ENCODE data around the gene FTCDNL1.

The FTCDNL1 gene

DNA sequence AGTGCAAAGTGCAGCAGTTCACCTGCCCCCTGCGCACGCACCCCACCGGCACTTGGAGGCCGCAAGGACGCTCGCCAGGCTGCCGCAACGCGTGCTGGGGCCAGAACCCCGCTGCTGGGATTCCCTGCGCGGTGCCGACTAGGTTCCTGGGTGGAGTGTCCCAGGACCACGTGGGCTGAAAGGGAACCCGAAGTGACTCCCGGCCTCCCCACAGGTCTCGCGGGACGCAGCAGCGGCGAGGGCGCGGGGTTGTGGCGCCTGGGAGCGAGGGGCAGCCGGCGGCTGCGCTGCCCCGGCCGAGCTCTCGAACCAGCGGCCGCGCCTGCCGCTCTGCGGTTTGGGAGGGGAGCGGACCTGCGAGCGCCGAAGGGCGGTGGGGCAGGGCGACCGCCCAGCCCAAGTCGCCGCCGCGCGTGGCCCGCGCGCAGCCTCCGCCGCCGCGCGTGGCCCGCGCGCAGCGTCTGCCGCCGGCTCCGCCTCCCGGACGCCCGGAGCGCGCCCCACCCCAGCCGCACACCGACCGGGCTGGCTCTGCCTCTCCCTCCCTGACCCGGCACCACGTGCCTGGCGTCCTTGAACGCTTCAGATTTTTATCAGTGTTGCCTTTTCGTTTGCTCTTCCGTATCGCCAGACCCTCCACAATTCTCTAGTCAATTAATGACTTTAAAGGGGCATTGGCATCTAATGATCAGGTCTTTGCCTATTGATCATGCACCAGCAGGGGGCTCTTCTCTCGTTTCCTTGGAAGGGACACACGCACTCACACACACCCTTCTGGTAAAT lies at the start of gene FTCDNL1:
FTCDNL1 (minus strand) TSS at position 475 of the 783 bp plus-strand sequence. CDS start 2,230 bp downstream, outside the sequence.
- peak; percentile 24 for DNase-seq

DNA sequence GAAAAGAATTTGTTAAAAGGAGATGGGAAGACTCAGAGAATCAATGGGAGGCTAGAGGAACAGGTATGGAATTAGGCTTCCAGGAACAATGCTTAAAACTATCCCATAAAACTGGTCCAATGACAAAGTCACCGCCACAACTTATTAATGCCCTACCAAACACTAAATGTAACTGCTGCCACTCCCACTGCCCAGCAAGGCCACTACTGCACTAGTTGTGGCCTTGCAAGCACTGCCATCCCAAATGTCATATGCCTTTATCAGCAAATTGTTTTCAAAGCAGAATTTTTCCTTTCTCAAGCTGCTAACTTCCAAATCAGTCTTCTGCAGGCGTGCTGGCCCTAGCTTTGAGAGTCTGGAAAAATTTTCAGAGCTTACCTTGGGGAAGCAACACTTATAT lies 45.6 kb upstream of the FTCDNL1 start:
- DNase-seq, result no peak

DNA sequence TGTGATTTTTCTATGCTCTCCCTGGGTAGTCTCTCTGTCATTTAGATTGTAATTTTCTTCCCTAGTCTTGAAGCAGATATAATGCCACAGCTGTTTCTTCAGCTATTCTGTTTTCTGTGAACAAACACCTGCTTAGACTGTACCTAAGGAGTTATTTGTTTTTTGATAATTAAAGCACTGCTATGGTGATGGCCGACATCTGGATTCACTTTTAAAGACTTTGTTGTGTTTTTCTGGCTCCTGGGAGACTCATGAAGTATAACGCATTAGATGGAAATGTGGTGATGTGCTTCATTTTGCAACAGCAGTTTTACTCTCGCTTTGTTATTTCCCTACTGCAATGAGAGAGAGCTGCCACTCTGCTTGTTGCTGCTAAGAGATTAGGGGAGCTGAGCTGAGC lies 44.4 kb upstream of the FTCDNL1 start:
- peak; percentile 5 for DNase-seq

DNA sequence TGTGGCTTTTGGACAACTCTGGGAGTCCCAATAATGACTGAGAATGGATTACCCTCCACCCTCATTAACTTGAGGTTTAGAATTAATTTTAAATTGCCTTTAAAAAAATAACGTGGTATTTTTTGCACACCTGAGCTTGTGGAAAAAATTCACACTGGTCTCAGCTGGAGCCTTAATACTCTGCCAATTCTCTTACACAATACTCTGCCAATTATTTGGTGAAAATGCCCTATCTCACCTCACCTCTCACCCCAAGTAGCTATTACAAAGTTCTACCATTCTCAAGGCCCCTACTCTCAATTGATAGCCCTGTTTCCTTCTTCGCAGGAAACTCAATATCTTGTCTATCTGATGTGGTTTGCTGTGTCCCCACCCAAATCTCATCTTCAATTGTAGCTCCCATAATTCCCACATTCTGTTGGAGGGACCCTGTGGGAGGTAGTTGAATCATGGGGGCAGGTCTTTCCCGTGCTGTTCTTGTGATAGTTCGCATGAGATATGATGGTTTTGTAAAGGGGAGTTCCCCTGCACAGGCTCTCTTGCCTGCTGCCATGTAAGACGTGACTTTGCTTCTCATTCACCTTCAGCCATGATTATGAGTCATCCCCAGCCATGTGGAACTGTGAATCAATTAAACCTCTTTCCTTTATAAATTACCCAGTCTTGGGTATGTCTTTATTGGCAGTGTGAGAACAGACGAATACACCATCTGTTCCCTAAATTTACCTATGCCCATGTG lies 32.7 kb upstream of the FTCDNL1 start:
- DNase-seq, result no peak

DNA sequence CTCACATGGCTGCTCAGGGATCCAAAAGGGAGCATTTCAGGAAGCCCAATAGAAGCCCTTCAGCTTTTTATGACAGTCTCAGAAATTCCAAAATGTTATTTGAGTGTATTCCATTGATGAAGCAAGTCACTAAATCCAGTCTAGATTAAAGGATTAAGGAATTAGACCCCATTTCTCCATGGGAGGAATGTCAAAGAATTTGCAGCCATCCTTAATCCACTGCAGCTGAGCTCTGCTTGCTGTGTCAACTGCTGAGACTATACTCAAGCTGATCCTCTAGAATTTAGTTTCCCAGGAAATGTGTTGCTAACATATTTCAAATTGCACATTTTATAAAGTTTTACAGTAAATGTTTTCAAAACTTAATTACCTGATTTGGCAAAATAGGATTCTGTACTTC lies 31.7 kb upstream of the FTCDNL1 start:
- no peak for DNase-seq

DNA sequence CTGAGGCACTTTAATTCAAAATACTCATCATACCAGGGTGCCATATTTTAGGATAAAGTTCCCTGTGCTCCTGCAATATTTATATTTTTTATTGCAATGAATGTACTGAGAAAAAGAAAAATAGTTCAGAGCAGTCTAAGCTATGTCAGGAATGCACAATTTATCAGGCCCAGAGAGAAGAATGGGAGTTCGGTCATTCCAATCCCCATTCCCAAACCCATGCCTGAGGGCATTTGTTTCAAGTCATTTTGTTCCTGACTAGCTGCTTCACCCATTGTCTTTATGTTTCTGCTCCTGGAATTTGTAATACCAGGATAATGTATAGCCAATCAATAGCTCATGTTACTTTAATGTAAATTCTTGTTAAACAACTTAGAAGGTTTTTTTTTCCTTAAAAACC lies 24.4 kb upstream of the FTCDNL1 start:
- DNase-seq, result peak; percentile 17

DNA sequence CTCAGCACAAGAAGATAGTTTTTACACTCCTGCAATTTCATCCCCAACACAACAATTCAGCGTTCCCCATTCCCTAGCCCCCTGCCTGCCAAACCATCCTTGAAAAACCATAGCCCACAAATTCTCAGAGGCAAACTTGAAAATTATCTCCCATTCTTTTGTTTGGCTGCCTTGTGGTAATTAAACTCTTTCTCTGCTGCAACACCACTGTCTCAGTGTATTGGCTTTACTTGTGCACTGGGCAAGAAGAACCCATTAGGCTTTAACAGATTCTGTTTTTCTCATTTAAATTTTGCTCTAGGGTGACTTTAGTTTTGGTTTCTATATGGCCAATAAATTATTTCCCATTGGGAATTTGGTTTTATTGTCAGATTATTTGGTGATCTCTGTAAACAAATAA lies 23.2 kb upstream of the FTCDNL1 start:
- no peak for DNase-seq

DNA sequence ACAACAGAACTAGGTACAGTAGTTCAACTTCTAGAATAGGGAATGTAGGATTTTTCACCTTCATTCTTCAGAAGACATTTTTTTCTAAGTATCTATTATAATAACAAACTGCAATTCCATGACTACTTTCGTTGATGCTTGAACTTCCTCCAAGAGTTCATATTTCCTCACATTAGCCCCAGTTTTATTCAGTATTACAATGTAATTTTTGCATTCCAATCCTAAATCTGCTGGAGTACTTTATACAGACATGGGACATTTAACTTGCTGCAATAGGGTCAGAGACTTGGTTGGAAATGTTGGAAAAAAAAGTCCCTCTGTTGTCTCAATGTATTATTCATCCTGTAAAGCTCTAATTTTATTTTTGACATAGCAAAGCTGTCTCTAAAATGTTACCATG lies 19.6 kb upstream of the FTCDNL1 start:
- DNase-seq, result peak; percentile 16

DNA sequence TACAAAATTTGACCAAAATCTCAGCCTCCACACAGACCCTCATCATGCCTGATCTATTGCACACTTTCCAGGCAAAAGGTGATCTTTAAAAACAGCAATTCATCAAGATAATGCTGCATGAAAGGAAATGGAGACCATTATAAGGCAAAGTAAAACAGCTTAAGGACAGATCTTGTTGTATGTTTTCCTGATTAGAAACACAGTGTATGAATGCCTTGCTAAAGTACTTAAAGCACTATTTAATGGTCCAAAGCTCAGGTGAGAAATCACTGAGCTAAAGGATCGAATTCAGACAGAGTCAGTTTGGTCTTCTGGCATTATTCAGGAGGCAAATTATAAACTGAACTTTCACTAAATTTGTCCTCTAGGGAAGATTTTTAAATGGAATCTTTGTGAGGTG lies 18.7 kb upstream of the FTCDNL1 start:
- no peak for DNase-seq

DNA sequence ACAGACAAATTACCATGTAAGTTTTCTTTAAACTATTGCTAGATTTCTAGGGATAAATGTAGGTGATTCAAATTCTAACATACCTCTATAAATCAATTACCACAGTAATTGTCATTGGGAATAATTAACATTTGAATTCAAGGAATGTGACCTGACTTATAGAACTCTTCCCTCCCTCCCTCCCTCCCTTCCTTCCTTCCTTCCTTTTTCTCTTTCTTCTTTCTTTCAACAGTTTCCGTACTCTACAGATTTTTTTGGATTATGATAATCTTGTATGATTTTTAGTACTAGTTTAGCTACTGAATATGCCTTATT lies 18.2 kb upstream of the FTCDNL1 start:
- DNase-seq, result no peak

DNA sequence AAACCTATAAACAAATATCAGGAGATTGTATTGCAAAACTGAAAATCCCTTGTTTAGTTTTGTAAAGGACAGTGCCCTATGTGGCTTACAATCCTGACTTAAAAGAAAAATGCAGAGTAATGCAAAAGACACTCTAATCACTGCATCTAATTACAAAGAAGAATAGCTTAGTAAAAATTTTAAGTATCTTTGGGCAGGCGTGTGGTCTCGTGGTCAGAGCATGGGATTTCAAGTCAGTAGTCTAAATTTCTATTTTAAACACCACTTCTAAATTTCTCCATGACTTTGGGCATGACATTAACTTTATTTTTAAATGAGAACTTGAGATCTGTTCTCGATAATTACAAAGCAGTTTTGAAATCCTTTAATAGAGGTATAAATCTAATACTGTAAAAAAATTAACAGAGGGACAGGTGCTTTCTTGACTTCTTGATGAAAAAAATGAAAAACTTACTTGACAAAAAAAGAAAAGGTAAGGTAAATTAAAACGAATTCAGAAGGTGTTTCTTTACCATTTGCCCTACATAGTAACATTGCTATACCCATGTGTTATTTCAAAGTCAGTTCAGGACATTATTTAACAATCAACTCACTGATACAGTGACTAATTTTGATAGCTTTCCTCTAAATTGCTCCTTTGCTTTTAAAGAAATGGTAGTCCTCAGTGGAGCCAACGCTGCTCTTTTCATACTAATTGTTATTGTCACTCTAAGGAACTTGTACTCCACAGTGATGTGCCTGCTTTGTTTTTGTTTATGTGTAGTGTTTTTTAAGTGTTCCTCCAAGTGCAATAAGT lies 17.6 kb upstream of the FTCDNL1 start:
- DNase-seq, result no peak

DNA sequence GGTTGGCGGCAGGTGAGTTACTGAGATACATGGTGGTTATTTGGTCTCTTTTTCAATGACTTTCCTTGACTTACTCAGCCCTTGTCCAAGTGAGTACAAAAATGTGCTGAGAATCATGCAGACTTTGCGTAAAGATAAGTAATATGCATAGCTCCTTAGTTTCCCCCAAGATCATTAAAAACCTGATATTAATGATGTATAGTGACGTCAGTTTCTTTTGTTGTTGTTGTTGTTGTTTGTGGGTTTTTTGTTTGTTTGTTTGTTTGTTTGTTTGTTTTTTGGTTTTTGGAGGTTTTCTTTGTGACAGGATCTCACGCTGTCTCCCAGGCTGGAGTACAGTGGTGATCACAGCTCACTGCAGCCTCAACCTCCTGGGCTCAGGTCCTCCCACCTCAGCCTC lies 14.9 kb upstream of the FTCDNL1 start:
- no peak for DNase-seq

DNA sequence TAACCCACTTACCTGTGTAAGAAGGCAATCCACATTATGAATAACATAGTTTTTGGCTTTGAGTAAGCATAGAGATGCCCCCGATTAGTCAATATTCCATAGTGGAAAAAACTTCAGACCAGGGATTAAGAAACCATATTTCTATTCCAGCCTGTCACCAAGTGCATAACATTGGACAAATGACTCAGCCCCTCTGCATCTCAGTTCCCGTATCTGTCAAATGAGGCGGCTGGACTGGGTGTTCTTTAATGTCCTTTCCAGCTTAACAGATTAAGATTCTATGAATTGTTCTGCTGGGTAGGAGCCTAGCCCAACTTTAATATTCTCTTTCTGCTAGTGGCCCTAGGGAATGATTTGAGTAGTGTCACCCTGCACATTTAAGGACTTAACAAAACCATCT lies 11.8 kb upstream of the FTCDNL1 start:
- peak; percentile 32 for DNase-seq

DNA sequence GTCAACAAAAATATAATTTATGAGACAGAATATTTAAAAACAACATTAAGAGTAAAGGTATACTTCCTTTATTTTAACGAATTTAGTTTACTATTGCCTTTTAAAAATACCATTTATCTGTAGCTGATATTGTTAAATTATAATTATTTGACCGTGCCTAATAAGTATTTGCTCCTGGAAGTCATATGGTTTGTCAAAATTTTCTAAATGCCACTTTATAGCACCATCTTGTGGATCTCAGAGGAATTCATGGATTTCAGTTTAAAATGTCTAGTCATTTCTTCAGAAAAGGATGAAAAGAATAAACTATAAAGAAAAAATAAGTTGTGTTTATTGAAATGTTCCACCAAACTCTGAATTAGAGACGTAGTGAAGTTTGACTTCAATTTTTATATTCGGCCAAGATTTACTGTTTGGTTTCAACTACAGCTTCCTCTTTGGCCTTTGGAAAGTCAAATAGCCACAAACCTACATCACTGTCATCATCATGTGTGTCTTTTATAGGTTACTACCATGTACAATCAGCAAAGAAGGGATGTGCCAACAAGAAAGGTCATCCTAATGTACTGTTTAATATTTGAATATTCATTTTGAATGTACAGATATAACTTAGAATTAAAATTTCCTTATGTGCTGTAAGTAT lies 10.3 kb upstream of the FTCDNL1 start:
- DNase-seq, result peak; percentile 11

DNA sequence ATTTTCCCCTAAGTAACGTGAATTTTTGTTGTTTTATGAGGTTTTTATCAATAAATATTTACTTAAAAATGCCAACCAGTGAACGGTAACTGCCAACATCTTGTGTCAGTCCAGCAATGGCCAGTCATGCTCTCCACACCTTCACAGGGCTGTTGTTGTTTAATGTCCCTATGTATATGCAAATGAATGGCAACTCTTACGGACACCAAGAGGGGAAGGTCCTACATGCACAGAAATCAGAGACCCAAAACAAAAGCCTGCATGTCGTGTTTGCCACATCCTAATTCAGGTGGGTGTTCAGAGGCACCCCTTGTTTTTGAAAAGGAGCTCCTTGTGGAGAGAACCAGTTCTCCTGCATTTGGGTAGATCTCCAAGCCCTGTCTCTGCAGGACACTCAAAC lies 4.8 kb upstream of the FTCDNL1 start:
- no peak for DNase-seq

DNA sequence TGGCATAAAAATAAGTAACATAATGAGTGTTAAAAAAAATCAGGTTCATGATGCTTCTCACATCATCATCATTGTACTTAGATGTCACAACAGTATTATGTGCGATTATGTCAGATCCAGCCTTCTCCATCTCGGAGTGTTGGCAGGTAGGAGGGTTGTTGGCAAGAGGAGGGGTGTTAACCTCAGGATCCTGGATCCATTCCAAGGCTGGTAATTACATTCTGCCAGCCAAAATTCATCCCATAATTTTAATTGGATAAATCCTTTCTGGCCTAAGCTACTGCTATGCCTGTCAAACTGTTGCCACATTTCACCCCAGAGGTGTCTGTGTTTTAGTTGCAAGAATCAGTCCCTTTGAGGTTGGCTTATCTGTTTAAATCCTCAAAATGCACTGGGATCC lies 891 bp upstream of the FTCDNL1 start:
- no peak for DNase-seq

DNA sequence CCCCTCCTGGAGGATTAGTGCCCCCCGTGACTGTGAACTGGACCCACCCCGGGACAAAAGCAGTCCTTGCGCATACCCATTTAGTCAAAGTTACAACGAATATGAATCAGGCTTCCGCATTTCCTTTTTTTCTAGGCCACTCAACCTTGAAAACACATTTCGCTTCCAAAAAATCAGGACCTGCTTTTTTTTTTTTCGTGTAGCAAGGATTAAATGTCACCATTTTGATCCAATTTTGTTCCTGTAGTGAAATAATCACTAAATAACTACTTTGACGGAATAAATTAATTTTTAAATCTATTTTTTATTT lies 464 bp upstream of the FTCDNL1 start:
- DNase-seq, result no peak

DNA sequence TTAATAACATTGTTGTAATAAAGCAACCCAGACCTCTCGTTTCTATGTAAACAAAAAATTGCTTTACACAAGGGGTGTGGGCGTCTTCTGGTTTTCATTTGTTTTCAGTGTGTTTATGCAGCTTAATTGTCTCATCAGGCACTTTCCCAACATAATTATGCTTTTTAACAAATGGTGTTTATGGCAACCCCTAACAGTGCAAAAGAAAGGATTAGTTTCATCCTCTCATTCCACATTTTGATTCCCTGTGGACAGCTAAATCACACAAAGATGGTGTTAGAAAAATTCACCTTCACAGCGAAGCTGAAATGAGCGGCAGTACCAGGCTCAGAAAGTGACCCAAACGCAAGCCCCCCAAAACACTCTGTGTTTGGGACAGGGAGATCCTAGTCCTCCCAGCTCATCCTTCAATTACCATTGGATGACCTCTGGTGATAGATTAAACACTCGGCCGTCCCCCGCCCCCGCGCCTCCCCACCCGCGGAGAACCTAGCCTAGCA lies 724 bp downstream of the FTCDNL1 start:
- DNase-seq, result no peak

DNA sequence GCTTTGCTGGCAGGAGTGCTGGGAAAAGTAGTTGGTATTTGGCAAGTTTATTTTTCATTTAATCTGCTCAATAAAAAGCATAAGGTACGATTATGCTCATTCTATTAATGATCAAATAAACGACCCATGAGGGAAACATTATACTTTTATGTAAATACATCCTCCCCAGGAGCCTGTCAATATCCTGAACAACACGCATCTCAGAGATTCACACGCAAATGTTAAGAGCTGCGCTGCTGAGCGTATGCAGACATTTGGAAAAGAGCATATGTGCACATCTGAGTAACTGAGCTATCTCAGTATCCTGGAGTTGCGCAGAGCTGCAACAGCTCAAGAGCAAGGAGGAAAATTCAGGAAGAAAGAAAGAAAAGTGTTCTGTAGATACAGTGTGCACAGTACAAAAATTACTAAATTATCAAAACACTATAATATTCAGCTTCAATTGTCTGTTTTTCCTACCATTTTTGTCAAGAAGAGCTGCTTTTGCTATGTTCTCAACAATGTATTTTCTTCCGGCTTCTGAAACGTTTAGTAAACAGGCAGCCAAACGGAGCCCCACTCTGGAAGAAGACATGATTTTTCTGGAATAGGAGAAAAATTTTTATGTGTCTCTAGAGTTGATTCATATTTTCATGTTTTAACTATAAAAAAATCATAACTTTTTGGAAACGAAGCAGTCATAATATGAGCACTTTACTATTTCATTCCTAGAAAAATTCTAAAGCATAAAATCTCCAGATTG lies 2.4 kb downstream of the FTCDNL1 start:
- DNase-seq, result no peak

DNA sequence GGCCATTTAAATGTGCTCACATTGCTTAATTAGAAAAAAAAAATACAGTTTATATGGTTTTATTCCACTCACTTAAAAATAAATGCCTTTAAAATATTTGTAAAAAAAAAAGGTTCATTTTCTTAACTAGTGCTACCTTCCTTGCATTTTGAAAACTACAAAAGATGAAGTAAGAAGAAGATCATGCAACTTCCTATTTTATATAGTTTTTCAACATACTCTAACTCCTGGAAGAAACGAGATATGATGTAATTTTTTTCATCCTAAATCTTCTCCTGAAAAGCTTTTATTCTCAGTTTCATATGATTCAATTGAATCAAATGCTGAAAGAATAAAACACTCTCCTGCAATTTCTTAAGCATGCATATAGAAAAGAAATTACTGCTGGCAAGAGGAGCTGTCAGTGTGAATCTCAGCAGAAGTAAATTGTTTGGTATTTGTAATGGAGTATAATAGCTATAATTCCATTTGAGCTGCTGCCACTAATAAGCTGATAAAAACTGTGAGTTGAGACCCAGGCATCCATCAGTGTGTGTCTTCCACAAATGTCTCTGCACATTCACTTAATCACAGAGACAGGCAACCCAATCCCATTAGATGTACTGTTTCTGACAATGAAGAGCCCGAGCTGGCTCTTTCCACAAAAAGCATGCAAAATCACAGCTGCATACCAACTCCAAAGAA lies 3.7 kb downstream of the FTCDNL1 start:
- DNase-seq, result no peak

DNA sequence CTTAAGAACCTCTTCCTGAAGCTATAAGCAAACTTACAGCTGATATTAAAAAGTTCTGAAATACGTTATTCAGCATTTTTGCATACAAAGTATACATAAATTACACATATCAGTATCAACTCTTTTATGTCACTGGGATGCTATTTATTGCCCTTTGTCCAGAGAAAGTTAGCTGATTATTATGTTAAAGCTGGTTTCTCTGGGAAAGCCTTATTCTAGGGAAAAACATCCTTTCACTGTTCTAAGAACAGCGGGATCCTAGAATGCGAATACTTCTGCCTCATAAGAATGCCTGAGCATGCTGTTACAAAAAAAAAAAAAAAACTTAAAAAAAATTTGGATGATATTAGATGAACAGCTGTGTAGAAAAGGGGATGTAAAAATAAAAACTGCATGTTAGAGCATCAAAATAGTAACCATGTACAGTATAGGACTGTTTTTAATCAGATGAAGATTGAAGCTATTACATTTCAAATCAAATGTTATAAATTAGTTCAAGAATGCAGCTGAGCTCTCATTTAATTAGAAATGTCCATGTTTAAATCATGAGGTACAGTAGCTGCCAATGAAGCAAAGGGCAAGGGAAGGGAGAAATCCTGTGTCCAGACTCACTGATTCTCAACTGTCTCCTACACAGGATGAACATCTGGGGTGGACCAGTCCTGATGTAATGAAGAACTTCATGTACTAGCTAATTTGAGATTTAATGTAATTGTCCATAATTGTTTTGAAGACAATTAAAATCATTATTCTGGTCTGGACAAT lies 8.2 kb downstream of the FTCDNL1 start:
- DNase-seq, result no peak
